ENCODE results near the gene YARS1.

DNA sequence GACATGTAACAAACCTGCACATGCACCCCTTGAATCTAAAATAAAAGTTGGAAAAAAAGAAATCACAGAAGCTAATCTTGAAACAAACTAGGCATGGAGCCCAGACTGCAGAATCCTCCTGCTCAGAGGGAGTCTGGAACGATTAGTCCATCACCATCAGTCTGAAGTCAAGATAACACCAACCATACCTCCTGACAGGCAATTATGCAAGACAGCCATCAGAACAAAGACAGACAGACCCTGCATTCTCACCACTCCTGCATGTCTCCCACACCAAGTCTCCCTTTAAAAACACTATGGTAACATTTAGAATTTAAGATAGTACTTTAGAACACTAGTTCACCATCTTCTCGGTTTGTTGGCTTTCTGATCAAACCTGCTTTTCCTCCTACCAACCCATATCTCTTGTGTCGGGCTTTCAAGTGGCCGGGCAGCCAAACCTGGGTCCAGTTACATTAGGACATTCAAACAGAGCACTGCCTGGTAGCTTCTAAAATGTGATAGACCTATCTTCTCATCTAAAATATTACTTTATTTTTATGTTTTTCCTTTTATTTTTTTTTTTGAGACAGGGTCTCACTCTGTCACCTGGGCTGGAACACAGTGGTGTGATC lies 10.1 kb downstream of the YARS1 start:
- TF ChIP-seq CTCF (conservative IDR thresholded peaks at IDR 0.05) (no peak), EZH2 (IDR thresholded peaks at IDR 0.05; ENCODE audit: low read depth) (no peak)

Data from PC-9 (cell line).